DND-41 (cell line): ENCODE data around the gene CARD10.

ENCODE experiments used
- ATAC-seq: fragments of 200-7000 bp; cut with Tn5 transposase; 3 replicates; pipeline ENCODE4 v1.9.1; 2021; ENCODE audit warnings: low read depth; ENCODE audit not compliant: insufficient read depth
- DNase-seq: peaks from one replicate; pipeline ENCODE4 v3.0.0-alpha.2; 2020
- H2AFZ ChIP-seq: 2 replicates; pipeline ENCODE4 v1.6.0; 2012; ENCODE audit warnings: low read depth, low read length
- H3K27ac ChIP-seq: 2 replicates; pipeline ENCODE4 v1.5.1; 2012; ENCODE audit warnings: low read length, inconsistent platforms
- H3K27me3 ChIP-seq: fragments of 200-600 bp; sonication (generic); 2 replicates; pipeline ENCODE4 v1.6.0; 2012; ENCODE audit warnings: low read length, mild to moderate bottlenecking, inconsistent platforms; ENCODE audit not compliant: insufficient read depth, poor library complexity
- H3K36me3 ChIP-seq: 2 replicates; pipeline ENCODE4 v1.5.1; 2012; ENCODE audit warnings: low read length, inconsistent platforms; ENCODE audit not compliant: insufficient read depth
- H3K4me1 ChIP-seq: 2 replicates; pipeline ENCODE4 v1.5.1; 2012; ENCODE audit warnings: mild to moderate bottlenecking, low read length; ENCODE audit not compliant: insufficient read depth
- H3K4me2 ChIP-seq: 2 replicates; pipeline ENCODE4 v1.6.0; 2012; ENCODE audit warnings: mild to moderate bottlenecking, moderate library complexity, low read length, inconsistent platforms; ENCODE audit not compliant: insufficient read depth
- H3K4me3 ChIP-seq, 2 experiments: fragments of 200-600 bp in 1 of 2; shearing (Covaris generic) in 1 of 2; 2 replicates each; pipeline ENCODE4 v1.5.1; 2012 to 2016; ENCODE audit warnings: inconsistent platforms in 2 of 2, low read length in 2 of 2, mild to moderate bottlenecking in 2 of 2, low read depth in 1 of 2, moderate library complexity in 1 of 2
- H3K79me2 ChIP-seq: 2 replicates; pipeline ENCODE4 v1.6.0; 2012; ENCODE audit warnings: low read length, inconsistent platforms; ENCODE audit not compliant: insufficient read depth
- H3K9ac ChIP-seq: 2 replicates; pipeline ENCODE4 v1.6.0; 2012; ENCODE audit warnings: low read depth, mild to moderate bottlenecking, inconsistent platforms, low read length, moderate library complexity
- H3K9me3 ChIP-seq: 2 replicates; pipeline ENCODE4 v1.5.1; 2012; ENCODE audit warnings: low read length, moderate library complexity, mild to moderate bottlenecking, inconsistent platforms; ENCODE audit not compliant: insufficient read depth, severe bottlenecking
- H4K20me1 ChIP-seq: 2 replicates; pipeline ENCODE4 v1.6.0; 2012; ENCODE audit warnings: low read length; ENCODE audit not compliant: insufficient read depth
- EZH2 ChIP-seq: IDR thresholded peaks from 3 replicates; pipeline ENCODE4 v1.6.1; 2012; ENCODE audit warnings: borderline replicate concordance, low read depth, mild to moderate bottlenecking, moderate library complexity, low read length, inconsistent platforms; ENCODE audit not compliant: severe bottlenecking
- TF ChIP-seq, protein P1 (sequence below): IDR thresholded peaks from 2 replicates; pipeline ENCODE4 v1.5.1; 2012; ENCODE audit warnings: borderline replicate concordance, low read length, moderate library complexity, mild to moderate bottlenecking; ENCODE audit not compliant: poor library complexity, severe bottlenecking; ENCODE audit errors: extremely low read depth

CARD10 gene

DNA sequence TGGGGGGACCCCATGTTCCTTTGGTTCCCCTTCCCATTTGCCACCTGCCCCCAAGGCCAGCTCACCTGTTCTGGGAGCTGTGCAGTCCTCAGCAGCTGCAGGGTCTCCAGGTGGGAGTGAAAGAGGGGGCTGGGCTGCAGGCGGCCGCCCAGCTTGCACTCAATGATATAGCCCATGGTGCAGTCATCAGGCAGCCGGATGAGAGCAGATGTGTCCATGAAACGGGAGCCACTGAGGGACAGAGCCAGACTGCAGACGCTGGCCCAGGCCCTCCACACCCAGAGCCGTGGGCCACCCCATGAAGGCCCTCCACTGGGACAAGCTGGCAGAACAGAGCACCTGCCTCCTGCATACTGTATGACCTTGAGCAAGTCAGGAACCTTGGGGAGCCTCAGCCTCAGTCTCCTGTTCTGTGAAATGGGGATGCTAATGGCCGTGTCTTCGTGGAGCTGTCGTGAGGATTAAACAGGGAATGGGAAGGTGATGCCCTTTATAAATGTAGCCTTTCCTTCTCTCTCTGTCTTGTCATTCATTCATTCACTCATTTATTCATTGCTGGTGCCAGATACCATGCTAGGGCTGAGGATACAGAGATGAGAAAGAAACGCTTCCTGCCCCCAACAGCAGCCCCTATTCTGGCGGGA lies 44.6 kb downstream of the CARD10 start:
- Histone ChIP-seq H4K20me1 (peaks cover 17% of the 10 kb centered on the region), H3K79me2 (no peaks in the 10 kb centered on the region), H3K27me3 (no peaks in the 10 kb centered on the region), H3K9ac (no peak overlapping the region), H3K27ac (no peak overlapping the region), H3K4me2 (no peak overlapping the region), H3K9me3 (no peaks in the 10 kb centered on the region), H3K4me3 (no peak overlapping the region), H3K36me3 (peaks cover 32% of the 10 kb centered on the region), H3K4me1 (no peaks in the 10 kb centered on the region), H2AFZ (no peak overlapping the region)
- no peak for DNase-seq
- TF ChIP-seq, protein P1, sequence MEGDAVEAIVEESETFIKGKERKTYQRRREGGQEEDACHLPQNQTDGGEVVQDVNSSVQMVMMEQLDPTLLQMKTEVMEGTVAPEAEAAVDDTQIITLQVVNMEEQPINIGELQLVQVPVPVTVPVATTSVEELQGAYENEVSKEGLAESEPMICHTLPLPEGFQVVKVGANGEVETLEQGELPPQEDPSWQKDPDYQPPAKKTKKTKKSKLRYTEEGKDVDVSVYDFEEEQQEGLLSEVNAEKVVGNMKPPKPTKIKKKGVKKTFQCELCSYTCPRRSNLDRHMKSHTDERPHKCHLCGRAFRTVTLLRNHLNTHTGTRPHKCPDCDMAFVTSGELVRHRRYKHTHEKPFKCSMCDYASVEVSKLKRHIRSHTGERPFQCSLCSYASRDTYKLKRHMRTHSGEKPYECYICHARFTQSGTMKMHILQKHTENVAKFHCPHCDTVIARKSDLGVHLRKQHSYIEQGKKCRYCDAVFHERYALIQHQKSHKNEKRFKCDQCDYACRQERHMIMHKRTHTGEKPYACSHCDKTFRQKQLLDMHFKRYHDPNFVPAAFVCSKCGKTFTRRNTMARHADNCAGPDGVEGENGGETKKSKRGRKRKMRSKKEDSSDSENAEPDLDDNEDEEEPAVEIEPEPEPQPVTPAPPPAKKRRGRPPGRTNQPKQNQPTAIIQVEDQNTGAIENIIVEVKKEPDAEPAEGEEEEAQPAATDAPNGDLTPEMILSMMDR, result no peak
- no peak for TF ChIP-seq EZH2
- ATAC-seq, result no peak

DNA sequence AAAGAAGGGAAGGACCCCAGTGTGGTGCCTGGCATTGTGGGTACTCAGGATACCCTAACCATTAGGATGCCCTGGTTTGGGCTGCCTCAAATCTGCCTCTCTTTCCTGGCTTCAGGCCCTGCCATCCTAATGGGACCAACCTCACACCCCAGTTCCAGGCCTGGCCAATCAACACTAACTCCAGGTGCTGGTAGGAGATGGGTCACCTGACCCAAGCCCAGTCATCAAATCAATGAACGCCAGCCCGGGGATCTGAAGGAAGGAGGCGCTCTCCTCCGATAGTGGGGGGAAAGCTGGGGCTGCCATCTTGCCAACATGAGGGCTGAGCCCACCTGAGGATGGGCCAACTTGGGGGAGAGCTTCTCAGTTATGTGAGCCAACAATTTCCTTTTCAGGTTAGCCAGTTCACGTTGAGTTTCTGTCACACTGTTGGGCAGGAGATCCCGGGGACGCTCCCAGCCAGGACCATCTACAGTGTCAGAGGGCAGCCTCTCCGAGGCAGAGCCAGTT lies 45.7 kb downstream of the CARD10 start:
- Histone ChIP-seq H3K36me3 (peaks cover 26% of the 10 kb centered on the region), H2AFZ (no peak overlapping the region), H3K27me3 (no peaks in the 10 kb centered on the region), H3K4me2 (no peak overlapping the region), H3K27ac (no peak overlapping the region), H3K4me3 (no peak overlapping the region), H3K79me2 (no peaks in the 10 kb centered on the region), H3K4me1 (no peaks in the 10 kb centered on the region), H3K9me3 (no peaks in the 10 kb centered on the region), H4K20me1 (peaks cover 26% of the 10 kb centered on the region), H3K9ac (no peak overlapping the region)
- ATAC-seq, result no peak
- TF ChIP-seq, protein P1, result no peak
- no peak for TF ChIP-seq EZH2
- DNase-seq, result no peak

DNA sequence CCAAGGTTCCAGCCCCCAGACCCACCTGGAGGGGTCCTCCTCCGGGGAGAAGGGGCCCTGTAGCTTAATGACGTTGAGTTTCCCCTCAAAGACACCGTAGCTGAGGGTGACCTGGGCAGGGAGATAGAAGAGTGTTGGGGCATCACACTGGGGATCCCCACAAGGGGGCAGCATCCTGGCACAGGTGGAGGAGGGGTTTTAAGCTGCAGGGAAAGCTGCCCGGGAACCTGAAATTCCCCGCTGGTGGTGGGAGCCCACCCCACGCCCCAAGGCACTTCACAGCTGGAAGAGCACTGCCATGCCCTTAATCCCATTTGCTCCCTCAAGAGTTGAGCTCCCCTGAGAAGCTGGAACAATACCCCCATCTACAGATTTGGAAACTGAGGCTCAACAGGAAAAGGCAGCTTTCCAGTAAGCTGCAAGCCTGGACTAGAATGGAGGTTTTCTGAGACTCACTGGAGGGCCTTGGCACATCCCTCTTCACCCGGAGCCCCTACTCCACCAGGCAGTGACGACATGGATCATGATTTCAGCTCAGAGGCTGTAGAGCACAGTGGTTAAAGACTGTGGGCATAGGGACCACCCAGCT lies 46.7 kb downstream of the CARD10 start:
- Histone ChIP-seq H3K36me3 (peaks cover 19% of the 10 kb centered on the region), H3K27ac (no peak overlapping the region), H3K4me3 (no peak overlapping the region), H4K20me1 (peaks cover 26% of the 10 kb centered on the region), H3K27me3 (no peaks in the 10 kb centered on the region), H3K79me2 (no peaks in the 10 kb centered on the region), H3K4me2 (no peak overlapping the region), H3K9me3 (no peaks in the 10 kb centered on the region), H2AFZ (no peak overlapping the region), H3K4me1 (no peaks in the 10 kb centered on the region), H3K9ac (no peak overlapping the region)
- no peak for TF ChIP-seq EZH2
- TF ChIP-seq, protein P1, result peak; percentile 63
- ATAC-seq, result no peak
- DNase-seq, result peak; percentile 21
